Liver (tissue), 9 donors: Measurements from ENCODE around the gene KCNQ1. TPM values are rescaled to one million over a fixed set of nuclear protein-coding genes. Genes with fewer than 3 reads are reported as not detected.

Experiments
- DNase-seq: peaks from one replicate; pipeline ENCODE4 v3.0.0-alpha.2; 2017; ENCODE audit warnings: low spot score
- H3K27ac ChIP-seq, 2 donors: one replicate each; pipeline ENCODE4 v1.7.0; 2013; ENCODE audit warnings: inconsistent platforms in 2 of 2, low read length in 2 of 2, control low read depth in 1 of 2, low read depth in 1 of 2, mild to moderate bottlenecking in 1 of 2
- H3K27me3 ChIP-seq, 4 donors: one replicate each; pipeline versions ENCODE4 v1.6.1 to v1.7.0; 2013; ENCODE audit warnings: low read length in 3 of 4, inconsistent platforms in 1 of 4, mild to moderate bottlenecking in 1 of 4, moderate library complexity in 1 of 4; ENCODE audit not compliant: control insufficient read depth in 4 of 4, insufficient read depth in 4 of 4
- H3K36me3 ChIP-seq, 4 donors: one replicate each; pipeline versions ENCODE4 v1.6.1 to v1.7.0; 2013; ENCODE audit warnings: low read length in 3 of 4, mild to moderate bottlenecking in 3 of 4, low read depth in 1 of 4, moderate library complexity in 1 of 4; ENCODE audit not compliant: control insufficient read depth in 4 of 4, insufficient read depth in 3 of 4
- H3K4me1 ChIP-seq, 4 donors: one replicate each; pipeline versions ENCODE4 v1.6.1 to v1.7.0; 2013; ENCODE audit warnings: low read length in 3 of 4, mild to moderate bottlenecking in 3 of 4, moderate library complexity in 1 of 4; ENCODE audit not compliant: control insufficient read depth in 4 of 4, insufficient read depth in 4 of 4
- H3K4me3 ChIP-seq, 3 donors: one replicate each; pipeline versions ENCODE4 v1.6.1 to v1.7.0; 2013; ENCODE audit warnings: low read length in 3 of 3, control low read depth in 1 of 3, low read depth in 1 of 3, mild to moderate bottlenecking in 1 of 3
- H3K9ac ChIP-seq, 2 donors: one replicate each; pipeline ENCODE4 v1.7.0; 2013; ENCODE audit warnings: low read length in 2 of 2, mild to moderate bottlenecking in 2 of 2, moderate library complexity in 2 of 2, control low read depth in 1 of 2, low read depth in 1 of 2
- H3K9me3 ChIP-seq, 4 donors: one replicate each; pipeline versions ENCODE4 v1.6.1 to v1.7.0; 2013; ENCODE audit warnings: low read length in 3 of 4; ENCODE audit not compliant: control insufficient read depth in 4 of 4
- EGR1 ChIP-seq, 2 donors: IDR thresholded peaks; 2 replicates each; pipeline ENCODE4 v1.6.1; 2016 to 2018; ENCODE audit warnings: antibody characterized with exemption in 2 of 2, low read depth in 2 of 2
- FOXA1 ChIP-seq: IDR thresholded peaks from 2 replicates; pipeline ENCODE4 v1.6.1; 2016; ENCODE audit warnings: antibody characterized with exemption
- FOXA2 ChIP-seq: IDR thresholded peaks from 2 replicates; pipeline ENCODE4 v1.6.1; 2016; ENCODE audit warnings: antibody characterized with exemption
- GABPA ChIP-seq, 2 donors: IDR thresholded peaks in 1 of 2; conservative IDR thresholded peaks in 1 of 2; 2 replicates each; pipeline ENCODE4 v1.6.1; 2016; ENCODE audit warnings: antibody characterized with exemption in 2 of 2, mild to moderate bottlenecking in 1 of 2, moderate library complexity in 1 of 2
- HNF4A ChIP-seq, 2 donors: conservative IDR thresholded peaks; 2 replicates each; pipeline ENCODE4 v1.6.1; 2016; ENCODE audit warnings: antibody characterized with exemption in 2 of 2, mild to moderate bottlenecking in 2 of 2
- HNF4G ChIP-seq: IDR thresholded peaks from 2 replicates; pipeline ENCODE4 v1.6.1; 2016; ENCODE audit warnings: antibody characterized with exemption
- JUND ChIP-seq, 2 donors: IDR thresholded peaks; 2 replicates each; pipeline ENCODE4 v1.6.1; 2016; ENCODE audit warnings: antibody characterized with exemption in 2 of 2
- NR2F2 ChIP-seq: IDR thresholded peaks from 2 replicates; pipeline ENCODE4 v1.6.1; 2016; ENCODE audit warnings: antibody characterized with exemption
- RAD21 ChIP-seq, 2 donors: IDR thresholded peaks; 2 replicates each; pipeline ENCODE4 v1.6.1; 2016; ENCODE audit warnings: antibody characterized with exemption in 2 of 2, mild to moderate bottlenecking in 2 of 2
- RXRA ChIP-seq, 2 donors: IDR thresholded peaks; 2 replicates each; pipeline ENCODE4 v1.6.1; 2017 to 2018; ENCODE audit warnings: antibody characterized with exemption in 2 of 2, mild to moderate bottlenecking in 1 of 2
- SP1 ChIP-seq: IDR thresholded peaks from 2 replicates; pipeline ENCODE4 v1.6.1; 2018; ENCODE audit warnings: antibody characterized with exemption, mild to moderate bottlenecking
- TAF1 ChIP-seq: conservative IDR thresholded peaks from 2 replicates; pipeline ENCODE4 v1.6.1; 2016; ENCODE audit warnings: antibody characterized with exemption, mild to moderate bottlenecking
- YY1 ChIP-seq: IDR thresholded peaks from 2 replicates; pipeline ENCODE4 v1.6.1; 2016; ENCODE audit warnings: antibody characterized with exemption, mild to moderate bottlenecking
- WGBS: extraction: QIAGEN DNeasy Blood & Tissue Kit; methylation state at CpG from one replicate; pipeline ENCODE4 v1.1.7; 2013; 5-methylcytosine and 5-hydroxymethylcytosine counted together
- polyA plus RNA-seq, 2 donors: library from polyadenylated mRNA; stranded (reverse) in 1 of 2; unstranded in 1 of 2; fragments of 200-250 nt in 1 of 2; fragments of >200 nt in 1 of 2; fragmentation: Nextera tagmentation in 1 of 2; extraction: Ambion mirVana in 1 of 2; gene quantifications; one replicate each; pipeline versions ENCODE4 v1.2.1 to v1.2.3, GENCODE V29; 2013 to 2015
- total RNA-seq, 2 donors: library from RNA; depleted of rRNA; stranded (reverse); fragments of >200 nt; gene quantifications; one replicate each; pipeline ENCODE4 v1.2.3, GENCODE V29; 2014
- TF ChIP-seq, protein P1 (sequence below): IDR thresholded peaks from 2 replicates; pipeline ENCODE4 v1.6.1; 2016; ENCODE audit warnings: antibody characterized with exemption, mild to moderate bottlenecking
- TF ChIP-seq, protein P2 (sequence below): IDR thresholded peaks from 2 replicates; pipeline ENCODE4 v1.6.1; 2016; ENCODE audit warnings: antibody characterized with exemption
- TF ChIP-seq, protein P3 (sequence below): IDR thresholded peaks from 2 replicates; pipeline ENCODE4 v1.6.1; 2016; ENCODE audit warnings: antibody characterized with exemption
- TF ChIP-seq, protein P4 (sequence below): IDR thresholded peaks from 2 replicates; pipeline ENCODE4 v1.6.1; 2016; ENCODE audit warnings: antibody characterized with exemption
- TF ChIP-seq, protein P5 (sequence below): fragments of 150-350 bp; IDR thresholded peaks from 2 replicates; pipeline ENCODE4 v1.5.1; 2017; ENCODE audit warnings: improper control_type of control experiment, low read depth, low read length; ENCODE audit not compliant: missing input control
- donor health status: healthy.
- donor health status: healthy.
- donor health status: healthy.
- donor health status: healthy.
- donor health status: healthy.

Gene KCNQ1
- total and polyA plus RNA-seq, 4 donors: 0.31 to 2.2 (median 1.5) TPM

DNA sequence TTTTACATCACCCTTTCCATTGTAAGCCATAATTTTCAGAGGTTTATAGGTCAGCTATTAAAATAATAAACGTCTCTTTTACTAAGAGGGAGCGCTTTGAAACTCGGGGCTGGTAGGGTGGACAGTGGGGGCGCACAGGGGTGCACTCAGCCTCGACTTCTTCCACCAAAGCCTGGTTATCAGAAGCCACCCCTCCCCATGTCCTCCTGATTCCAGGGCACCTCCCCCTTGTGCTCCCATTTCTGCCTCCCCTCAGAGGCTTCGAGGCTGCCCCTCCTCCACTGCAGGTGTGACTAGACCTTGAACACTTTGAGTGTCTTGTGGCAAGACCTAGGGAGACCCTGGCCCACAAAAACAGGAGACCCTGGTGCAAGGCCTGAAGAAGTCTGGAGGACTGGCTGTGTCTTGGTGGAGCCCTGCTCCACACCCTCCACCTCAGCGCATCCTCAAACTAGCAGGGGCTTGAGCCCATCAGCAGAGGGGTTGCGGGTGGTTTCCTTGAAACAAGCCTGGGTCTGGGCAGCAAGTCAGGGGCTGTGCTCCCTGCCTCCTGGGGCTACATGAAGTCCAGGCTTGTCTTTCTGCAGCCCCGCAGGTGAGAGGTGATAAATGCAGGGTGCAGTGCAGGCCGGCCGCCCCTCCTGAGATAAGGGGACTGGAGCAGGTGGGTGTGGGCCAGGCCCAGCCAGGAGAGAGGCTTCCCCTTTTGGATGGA lies 437.7 kb downstream of the KCNQ1 start:
- Histone ChIP-seq H3K4me1 (peaks cover 0 to 8% (median 6%) of the 10 kb centered on the region in 4 donors), H3K36me3 (no peaks in the 10 kb centered on the region), H3K4me3 (no peak overlapping the region), H3K9me3 (no peaks in the 10 kb centered on the region), H3K9ac (no peak overlapping the region), H3K27me3 (no peaks in the 10 kb centered on the region), H3K27ac (no peak overlapping the region)
- TF ChIP-seq, protein P1, sequence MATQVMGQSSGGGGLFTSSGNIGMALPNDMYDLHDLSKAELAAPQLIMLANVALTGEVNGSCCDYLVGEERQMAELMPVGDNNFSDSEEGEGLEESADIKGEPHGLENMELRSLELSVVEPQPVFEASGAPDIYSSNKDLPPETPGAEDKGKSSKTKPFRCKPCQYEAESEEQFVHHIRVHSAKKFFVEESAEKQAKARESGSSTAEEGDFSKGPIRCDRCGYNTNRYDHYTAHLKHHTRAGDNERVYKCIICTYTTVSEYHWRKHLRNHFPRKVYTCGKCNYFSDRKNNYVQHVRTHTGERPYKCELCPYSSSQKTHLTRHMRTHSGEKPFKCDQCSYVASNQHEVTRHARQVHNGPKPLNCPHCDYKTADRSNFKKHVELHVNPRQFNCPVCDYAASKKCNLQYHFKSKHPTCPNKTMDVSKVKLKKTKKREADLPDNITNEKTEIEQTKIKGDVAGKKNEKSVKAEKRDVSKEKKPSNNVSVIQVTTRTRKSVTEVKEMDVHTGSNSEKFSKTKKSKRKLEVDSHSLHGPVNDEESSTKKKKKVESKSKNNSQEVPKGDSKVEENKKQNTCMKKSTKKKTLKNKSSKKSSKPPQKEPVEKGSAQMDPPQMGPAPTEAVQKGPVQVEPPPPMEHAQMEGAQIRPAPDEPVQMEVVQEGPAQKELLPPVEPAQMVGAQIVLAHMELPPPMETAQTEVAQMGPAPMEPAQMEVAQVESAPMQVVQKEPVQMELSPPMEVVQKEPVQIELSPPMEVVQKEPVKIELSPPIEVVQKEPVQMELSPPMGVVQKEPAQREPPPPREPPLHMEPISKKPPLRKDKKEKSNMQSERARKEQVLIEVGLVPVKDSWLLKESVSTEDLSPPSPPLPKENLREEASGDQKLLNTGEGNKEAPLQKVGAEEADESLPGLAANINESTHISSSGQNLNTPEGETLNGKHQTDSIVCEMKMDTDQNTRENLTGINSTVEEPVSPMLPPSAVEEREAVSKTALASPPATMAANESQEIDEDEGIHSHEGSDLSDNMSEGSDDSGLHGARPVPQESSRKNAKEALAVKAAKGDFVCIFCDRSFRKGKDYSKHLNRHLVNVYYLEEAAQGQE: no peak
- TF ChIP-seq GABPA (IDR thresholded peaks at IDR 0.05 in 1 of 2, conservative IDR thresholded peaks at IDR 0.05 in 1 of 2) (no peak), RAD21 (IDR thresholded peaks at IDR 0.05) (no peak), HNF4G (no peak), RXRA (IDR thresholded peaks at IDR 0.05) (no peak), YY1 (no peak)
- TF ChIP-seq, protein P2, sequence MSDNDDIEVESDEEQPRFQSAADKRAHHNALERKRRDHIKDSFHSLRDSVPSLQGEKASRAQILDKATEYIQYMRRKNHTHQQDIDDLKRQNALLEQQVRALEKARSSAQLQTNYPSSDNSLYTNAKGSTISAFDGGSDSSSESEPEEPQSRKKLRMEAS: no peak
- 87% methylated on average over 11 of the region's 11 CpGs for WGBS
- no peak for DNase-seq

DNA sequence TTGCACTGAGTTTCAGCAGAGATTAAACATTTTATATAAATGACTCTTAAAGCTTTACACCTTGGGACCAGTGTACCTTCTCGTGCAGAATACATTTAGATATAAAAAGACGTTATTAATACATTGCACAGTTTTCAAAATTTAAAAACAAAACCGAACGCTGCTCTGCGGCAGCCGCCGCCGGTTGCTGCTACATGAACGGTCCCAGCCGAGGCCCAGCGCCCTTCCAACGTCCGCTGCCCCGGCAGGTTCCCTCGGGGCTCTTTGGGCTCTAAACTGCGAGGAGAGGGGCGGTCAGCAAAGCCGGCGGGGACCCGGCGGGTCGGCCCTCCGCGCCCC lies 438.8 kb downstream of the KCNQ1 start:
- Histone ChIP-seq H3K4me1 (peaks cover 0 to 8% (median 6%) of the 10 kb centered on the region in 4 donors), H3K27ac (no peak overlapping the region), H3K27me3 (no peaks in the 10 kb centered on the region), H3K9ac (no peak overlapping the region), H3K36me3 (no peaks in the 10 kb centered on the region), H3K9me3 (no peaks in the 10 kb centered on the region), H3K4me3 (peak overlapping the region in 1 of 3 donors; percentile 65)
- DNase-seq: no peak
- TF ChIP-seq GABPA (IDR thresholded peaks at IDR 0.05 in 1 of 2, conservative IDR thresholded peaks at IDR 0.05 in 1 of 2): no peak
- no peak for TF ChIP-seq RXRA (IDR thresholded peaks at IDR 0.05)
- TF ChIP-seq, protein P3, sequence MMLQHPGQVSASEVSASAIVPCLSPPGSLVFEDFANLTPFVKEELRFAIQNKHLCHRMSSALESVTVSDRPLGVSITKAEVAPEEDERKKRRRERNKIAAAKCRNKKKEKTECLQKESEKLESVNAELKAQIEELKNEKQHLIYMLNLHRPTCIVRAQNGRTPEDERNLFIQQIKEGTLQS: no peak
- no peak for TF ChIP-seq NR2F2
- TF ChIP-seq EGR1 (IDR thresholded peaks at IDR 0.05; ENCODE audit: low read depth in 2 of 2): no peak
- TF ChIP-seq, protein P4, sequence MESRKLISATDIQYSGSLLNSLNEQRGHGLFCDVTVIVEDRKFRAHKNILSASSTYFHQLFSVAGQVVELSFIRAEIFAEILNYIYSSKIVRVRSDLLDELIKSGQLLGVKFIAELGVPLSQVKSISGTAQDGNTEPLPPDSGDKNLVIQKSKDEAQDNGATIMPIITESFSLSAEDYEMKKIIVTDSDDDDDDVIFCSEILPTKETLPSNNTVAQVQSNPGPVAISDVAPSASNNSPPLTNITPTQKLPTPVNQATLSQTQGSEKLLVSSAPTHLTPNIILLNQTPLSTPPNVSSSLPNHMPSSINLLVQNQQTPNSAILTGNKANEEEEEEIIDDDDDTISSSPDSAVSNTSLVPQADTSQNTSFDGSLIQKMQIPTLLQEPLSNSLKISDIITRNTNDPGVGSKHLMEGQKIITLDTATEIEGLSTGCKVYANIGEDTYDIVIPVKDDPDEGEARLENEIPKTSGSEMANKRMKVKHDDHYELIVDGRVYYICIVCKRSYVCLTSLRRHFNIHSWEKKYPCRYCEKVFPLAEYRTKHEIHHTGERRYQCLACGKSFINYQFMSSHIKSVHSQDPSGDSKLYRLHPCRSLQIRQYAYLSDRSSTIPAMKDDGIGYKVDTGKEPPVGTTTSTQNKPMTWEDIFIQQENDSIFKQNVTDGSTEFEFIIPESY: no peak
- no peak for TF ChIP-seq SP1
- TF ChIP-seq RAD21 (IDR thresholded peaks at IDR 0.05): no peak
- TF ChIP-seq, protein P1: no peak
- TF ChIP-seq HNF4G: no peak
- TF ChIP-seq FOXA1: no peak
- no peak for TF ChIP-seq YY1
- TF ChIP-seq, protein P5, sequence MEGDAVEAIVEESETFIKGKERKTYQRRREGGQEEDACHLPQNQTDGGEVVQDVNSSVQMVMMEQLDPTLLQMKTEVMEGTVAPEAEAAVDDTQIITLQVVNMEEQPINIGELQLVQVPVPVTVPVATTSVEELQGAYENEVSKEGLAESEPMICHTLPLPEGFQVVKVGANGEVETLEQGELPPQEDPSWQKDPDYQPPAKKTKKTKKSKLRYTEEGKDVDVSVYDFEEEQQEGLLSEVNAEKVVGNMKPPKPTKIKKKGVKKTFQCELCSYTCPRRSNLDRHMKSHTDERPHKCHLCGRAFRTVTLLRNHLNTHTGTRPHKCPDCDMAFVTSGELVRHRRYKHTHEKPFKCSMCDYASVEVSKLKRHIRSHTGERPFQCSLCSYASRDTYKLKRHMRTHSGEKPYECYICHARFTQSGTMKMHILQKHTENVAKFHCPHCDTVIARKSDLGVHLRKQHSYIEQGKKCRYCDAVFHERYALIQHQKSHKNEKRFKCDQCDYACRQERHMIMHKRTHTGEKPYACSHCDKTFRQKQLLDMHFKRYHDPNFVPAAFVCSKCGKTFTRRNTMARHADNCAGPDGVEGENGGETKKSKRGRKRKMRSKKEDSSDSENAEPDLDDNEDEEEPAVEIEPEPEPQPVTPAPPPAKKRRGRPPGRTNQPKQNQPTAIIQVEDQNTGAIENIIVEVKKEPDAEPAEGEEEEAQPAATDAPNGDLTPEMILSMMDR: no peak
- no peak for TF ChIP-seq HNF4A (conservative IDR thresholded peaks at IDR 0.05)
- TF ChIP-seq TAF1: no peak
- TF ChIP-seq, protein P2: no peak
- no peak for TF ChIP-seq FOXA2
- TF ChIP-seq JUND (IDR thresholded peaks at IDR 0.05): no peak
- 42% methylated on average over 24 of the region's 24 CpGs for WGBS
